NCI-H2029 (cell line): ENCODE data around the gene BMP10.

Source experiments
- DNase-seq: peaks from one replicate; lab custom pipeline; 2025; lab: John Stamatoyannopoulos, UW

BMP10 gene

DNA sequence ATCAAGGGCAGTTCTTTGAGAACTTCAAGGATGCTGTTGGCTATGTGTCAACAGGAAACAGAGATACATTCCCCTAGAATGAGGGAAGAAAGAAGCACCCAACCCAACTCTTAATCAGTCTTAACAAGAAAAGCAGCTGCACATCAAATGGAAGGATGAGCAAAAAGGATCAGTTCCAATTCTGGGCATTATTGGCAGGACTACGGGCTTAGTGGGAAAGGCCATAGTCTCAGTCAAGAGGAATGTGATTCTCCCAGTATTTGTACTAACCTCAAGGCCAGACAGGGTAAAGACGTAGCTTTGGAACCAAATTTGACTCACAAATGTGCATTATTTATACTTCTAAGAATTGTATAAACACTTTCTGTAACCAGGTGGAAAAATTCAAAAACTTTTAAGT lies 18.2 kb downstream of the BMP10 start:
- no peak for DNase-seq

- DNase-seq = no peak
These were observed 20.7 kb downstream of the BMP10 start for GRCh38 chr2:68850524-68850923.

DNA sequence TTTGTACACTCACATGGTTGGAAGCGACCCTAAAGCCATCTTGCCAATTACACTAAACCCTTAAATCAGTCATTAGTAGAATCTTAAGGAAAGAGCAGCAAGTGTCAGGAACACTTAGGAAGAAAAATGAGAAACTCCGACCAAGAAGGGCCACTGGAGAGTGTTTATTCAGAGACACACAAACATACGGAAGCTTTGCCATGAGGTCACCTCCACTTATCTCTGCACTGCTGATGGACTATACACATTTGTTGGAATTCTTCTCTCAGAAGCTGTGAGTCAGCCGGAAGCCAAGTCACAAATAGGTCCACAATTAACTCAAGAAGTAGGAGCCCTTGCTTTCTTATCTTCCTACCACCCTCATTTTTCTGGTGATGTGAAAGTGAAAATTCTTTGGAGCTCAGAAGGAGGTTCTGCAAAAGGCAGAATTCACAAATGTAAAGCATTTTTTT lies 21.6 kb downstream of the BMP10 start:
- DNase-seq = no peak

DNA sequence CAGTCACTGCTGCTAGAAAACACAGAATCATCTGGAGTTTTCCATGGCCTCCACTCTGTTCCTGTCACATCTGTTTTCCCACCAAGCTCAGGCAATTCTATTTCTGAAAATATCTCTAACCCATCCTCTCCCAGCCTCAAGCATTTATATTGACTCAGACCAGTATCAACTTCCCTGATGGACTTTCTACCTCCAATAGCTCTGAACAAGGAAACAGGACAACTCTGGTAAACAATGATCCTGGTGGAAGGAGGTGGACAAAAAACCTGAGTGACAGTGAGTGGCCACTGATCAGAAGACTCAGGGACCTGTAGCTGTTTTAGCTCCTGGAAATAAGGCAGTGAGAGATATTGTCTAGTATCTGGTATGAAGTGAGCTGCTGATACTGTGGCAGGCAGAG lies 23.4 kb downstream of the BMP10 start:
- no peak for DNase-seq

DNA sequence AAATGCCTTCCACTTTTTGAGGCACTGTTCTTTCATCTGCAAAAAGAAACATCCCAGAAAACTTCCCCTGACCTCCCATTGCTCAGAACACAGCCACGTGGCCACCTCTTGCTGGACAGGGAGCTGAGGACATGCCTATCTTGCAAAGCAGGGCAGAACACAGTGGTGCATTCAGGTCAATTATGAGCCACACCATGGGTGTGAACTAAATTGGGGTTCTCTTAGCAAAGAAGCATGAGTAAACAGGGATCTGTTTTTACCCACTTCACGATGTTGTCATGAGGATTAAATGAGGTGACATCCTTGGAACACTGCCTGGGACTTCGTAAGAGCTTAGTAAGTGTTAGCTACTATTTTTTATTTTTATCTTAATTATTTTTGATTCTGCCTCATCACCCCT lies 25.1 kb downstream of the BMP10 start:
- DNase-seq = no peak

GRCh38 chr2:68845043-68845442 lies 26.2 kb downstream of the BMP10 start:
- no peak for DNase-seq

- DNase-seq = no peak
These were observed 31.9 kb downstream of the BMP10 start for GRCh38 chr2:68839260-68839833.

- no peak for DNase-seq
These were observed 32.6 kb downstream of the BMP10 start for GRCh38 chr2:68838641-68839040.

GRCh38 chr2:68837861-68838341 lies 33.3 kb downstream of the BMP10 start:
- no peak for DNase-seq

DNA sequence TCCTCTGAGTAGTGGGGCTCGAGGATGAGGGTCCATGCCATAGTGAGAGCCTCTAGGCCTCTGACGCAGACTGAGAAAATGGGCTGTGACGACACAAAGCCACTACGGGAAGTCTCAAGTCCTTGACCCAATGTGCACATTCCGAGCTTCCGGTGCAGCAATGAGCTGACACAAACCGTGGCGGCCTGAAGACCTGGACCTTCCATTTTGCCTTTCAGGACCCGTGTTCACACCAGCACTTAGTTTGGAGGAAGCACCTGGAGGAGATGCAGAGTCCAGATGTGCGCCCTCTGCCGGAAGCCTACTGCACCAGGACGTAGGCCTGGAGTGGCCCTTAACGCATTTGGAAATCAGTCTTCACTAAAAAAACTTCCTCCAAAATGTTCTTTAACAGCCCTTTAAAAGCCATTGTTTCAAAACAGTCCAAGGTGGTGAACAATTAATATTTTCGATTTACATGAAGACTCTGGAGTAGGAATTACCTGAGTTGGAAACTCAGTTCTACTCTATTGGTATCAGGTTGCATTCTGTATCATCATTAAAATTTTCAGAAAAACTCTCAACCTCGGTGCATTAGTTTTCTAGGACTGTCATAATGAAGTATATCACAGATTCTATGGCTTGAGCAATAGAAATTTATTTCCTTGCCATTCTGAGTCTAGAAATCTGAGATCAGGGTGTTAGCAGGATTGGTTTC lies 33.9 kb downstream of the BMP10 start:
- DNase-seq = no peak

DNA sequence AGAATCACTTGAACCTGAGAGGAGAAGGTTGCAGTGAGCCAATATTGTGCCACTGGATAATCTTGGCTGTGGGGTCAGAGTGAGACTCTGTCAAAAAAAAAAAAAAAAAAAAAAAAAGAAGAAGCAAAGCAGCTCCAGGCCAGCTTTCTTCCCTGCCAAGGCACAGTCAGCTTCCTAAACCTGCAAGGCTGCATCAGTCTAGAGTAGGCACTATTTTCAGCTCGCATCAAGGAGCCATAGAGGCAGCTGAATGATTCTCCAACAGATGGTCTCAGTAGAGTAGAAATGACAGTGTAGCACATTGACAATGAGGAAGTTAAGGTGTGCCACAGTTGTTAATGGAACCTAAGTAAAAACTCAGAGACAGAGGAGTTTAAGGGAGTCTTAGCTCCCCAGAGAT lies 35.6 kb downstream of the BMP10 start:
- DNase-seq = no peak

DNA sequence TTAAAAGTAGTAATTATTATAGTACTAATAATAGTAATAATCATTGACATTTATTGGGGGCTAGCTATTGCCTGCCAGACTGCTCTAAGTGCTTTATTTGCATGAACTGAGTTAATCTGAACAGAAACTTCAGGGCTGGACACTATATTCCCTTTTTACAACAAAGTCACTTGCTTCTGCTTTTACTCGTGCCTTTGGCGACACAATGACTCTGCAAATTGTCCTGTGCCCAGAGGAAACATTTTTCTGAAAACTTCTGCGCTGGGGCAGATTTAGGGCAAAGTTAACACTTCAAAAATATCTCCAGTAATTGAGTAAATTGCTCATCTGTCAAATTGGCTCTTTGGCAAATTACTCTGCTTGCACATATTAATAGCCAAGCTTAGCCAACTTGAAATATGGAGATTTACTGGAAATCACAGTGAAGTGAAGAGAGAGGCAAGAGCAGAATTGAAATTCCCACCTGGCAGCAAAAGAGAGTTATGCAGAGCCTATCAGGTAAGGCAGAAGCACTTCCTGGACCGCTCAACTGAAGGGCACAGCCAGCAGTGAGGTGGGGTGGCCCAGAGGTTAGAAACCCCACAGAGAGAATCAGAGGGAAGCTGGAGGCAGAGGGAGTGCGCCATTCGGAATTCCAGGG lies 36.3 kb downstream of the BMP10 start:
- no peak for DNase-seq

- no peak for DNase-seq
These were observed 38.0 kb downstream of the BMP10 start for GRCh38 chr2:68833162-68833561.

GRCh38 chr2:68832233-68832869 lies 38.8 kb downstream of the BMP10 start:
- no peak for DNase-seq

GRCh38 chr2:68831686-68832232 lies 39.4 kb downstream of the BMP10 start:
- DNase-seq = no peak

GRCh38 chr2:68829749-68830148 lies 41.4 kb downstream of the BMP10 start:
- DNase-seq = no peak

DNA sequence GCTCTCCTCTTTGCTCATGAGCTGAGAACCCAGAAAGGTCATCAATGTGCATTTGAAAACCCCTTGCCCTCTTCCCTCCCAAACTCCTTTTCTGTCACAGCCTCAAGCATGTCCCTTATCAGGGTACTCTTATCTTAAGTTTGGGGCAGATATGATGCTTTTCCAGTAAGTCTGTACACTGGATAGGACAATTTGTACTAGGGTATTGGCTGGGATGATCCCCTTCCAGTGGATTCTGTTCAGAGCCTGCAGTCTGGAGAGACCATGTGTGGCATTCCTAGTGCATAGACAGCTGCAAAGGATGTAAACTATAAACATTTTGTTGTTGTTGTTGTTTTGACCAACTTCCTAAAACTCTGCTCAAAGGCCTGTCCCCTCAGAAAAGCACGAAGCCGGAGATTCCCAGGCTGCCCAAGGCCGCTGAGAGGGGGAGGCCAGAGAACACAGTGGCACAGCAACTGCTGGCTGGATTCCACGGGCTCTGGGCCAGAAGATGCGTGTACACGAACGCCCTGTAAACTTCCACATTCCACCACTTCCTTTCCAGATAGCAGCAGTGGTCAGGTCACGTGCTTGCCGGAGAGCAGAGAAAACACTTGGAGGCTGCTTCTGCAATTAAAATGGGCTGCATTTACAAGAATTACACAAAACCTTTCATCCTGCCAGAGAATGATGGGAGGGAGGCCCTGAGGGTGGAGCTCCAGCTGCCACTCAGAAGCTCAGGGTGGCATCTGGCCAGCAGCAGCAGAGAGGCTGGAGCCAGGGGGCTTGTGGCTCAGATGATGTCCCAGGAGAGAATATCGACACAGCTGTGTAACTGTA lies 42.1 kb downstream of the BMP10 start:
- DNase-seq = peak; percentile 58

GRCh38 chr2:68827666-68828065 lies 43.5 kb downstream of the BMP10 start:
- DNase-seq = no peak

DNA sequence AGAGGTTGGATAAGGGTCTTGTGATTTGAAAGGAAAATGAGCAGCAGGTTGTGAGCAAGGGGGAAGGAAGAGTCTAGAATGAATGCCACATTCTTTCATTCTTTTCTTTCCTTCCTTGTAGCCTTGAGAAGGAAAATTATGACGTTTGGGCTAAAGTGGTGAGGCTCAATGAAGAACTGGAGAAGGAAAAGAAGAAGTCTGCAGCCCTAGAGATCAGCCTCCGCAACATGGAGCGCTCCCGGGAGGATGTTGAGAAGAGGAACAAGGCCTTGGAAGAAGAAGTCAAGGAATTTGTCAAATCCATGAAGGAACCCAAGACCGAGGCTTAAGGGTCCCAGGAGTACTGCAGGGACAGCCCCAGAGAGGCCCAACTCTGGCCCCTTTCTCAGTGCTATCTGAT lies 45.3 kb downstream of the BMP10 start:
- DNase-seq = no peak

GRCh38 chr2:68824831-68825230 lies 46.4 kb downstream of the BMP10 start:
- DNase-seq = no peak

- DNase-seq = no peak
These were observed 48.9 kb downstream of the BMP10 start for GRCh38 chr2:68822207-68822872.
